K562 (cell line): Measurements from ENCODE around the gene PODXL2. TPM values are rescaled to one million over a fixed set of nuclear protein-coding genes. Genes with fewer than 3 reads are reported as not detected.

ENCODE experiments used
- FOXK2 ChIP-seq, 2 experiments: fragments of 450-650 bp; IDR thresholded peaks in 1 of 2; conservative IDR thresholded peaks in 1 of 2; 2 replicates each; pipeline ENCODE4 v1.6.1; 2016; ENCODE audit warnings: low read depth in 2 of 2, mild to moderate bottlenecking in 1 of 2
- MXD1 ChIP-seq: fragments of 250-450 bp; sonication (Bioruptor Pico); IDR thresholded peaks from 2 replicates; pipeline ENCODE4 v1.8.0; 2021; ENCODE audit warnings: borderline replicate concordance, mild to moderate bottlenecking, moderate library complexity; ENCODE audit not compliant: poor library complexity, severe bottlenecking
- PHB ChIP-seq: fragments of 250-450 bp; sonication (Bioruptor Pico); IDR thresholded peaks from 2 replicates; pipeline ENCODE4 v1.5.0; 2021
- PML ChIP-seq: IDR thresholded peaks from 2 replicates; pipeline ENCODE4 v1.6.1; 2012; ENCODE audit warnings: low read length, inconsistent platforms
- SMARCA4 ChIP-seq: fragments of 450-650 bp; IDR thresholded peaks from 2 replicates; pipeline ENCODE4 v1.6.1; 2016
- TAL1 ChIP-seq: fragments of 450-650 bp; IDR thresholded peaks from 2 replicates; pipeline ENCODE4 v1.6.1; 2016; ENCODE audit warnings: mild to moderate bottlenecking
- ZEB2 ChIP-seq: fragments of 450-650 bp; IDR thresholded peaks from 2 replicates; pipeline ENCODE4 v1.6.1; 2016
- ZNF318 ChIP-seq, 2 experiments: fragments of 450-650 bp; IDR thresholded peaks; 2 replicates each; pipeline ENCODE4 v1.6.1; 2016; ENCODE audit warnings: mild to moderate bottlenecking in 2 of 2, borderline replicate concordance in 1 of 2, low read depth in 1 of 2, moderate library complexity in 1 of 2
- ZNF512 ChIP-seq: IDR thresholded peaks from 2 replicates; pipeline ENCODE4 v1.6.1; 2016; ENCODE audit warnings: missing genetic modification characterization, missing compliant biosample characterization
- polyA plus RNA-seq, 8 experiments: library from polyadenylated mRNA; depleted of rRNA in 4 of 8; stranded (reverse) in 5 of 8; unstranded in 3 of 8; fragments of >200 nt; fragmentation: Nextera tagmentation in 2 of 8; fragmentation: Illumina TruSeq in 1 of 8; extraction: Ambion mirVana in 2 of 8; extraction: Trizol in 1 of 8; gene quantifications; 2 replicates each; pipeline versions ENCODE4 v1.2.1 to v1.2.3, GENCODE V29; 2011 to 2014; ENCODE audit warnings: inconsistent platforms in 1 of 8, missing spikeins in 1 of 8
- total RNA-seq, 7 experiments: library from RNA; depleted of rRNA in 6 of 7; stranded (reverse); fragments of >200 nt in 6 of 7; fragmentation: Illumina TruSeq in 2 of 7; extraction: Trizol in 2 of 7; gene quantifications; 2 replicates each; pipeline versions ENCODE4 v1.2.1 to v1.2.3, GENCODE V29; 2011 to 2021; ENCODE audit warnings: low replicate concordance in 1 of 7

Gene PODXL2
- total and polyA plus RNA-seq, 9 of the 15 experiments (the other 6 are each of a cell fraction or from before 2014, with no cell fraction given): 0.03 to 52.5 (median 21.9) TPM

GRCh38 chr3:127595303-127595702 lies 33.7 kb upstream of the PODXL2 start (continued):
- TF ChIP-seq PHB (CRISPR knock-in tag) (no peak), ZNF512 (tag) (no peak), FOXK2 (conservative IDR thresholded peaks at IDR 0.05 in 1 of 2, IDR thresholded peaks at IDR 0.05 in 1 of 2; ENCODE audit: low read depth in 2 of 2) (no peak), TAL1 (peak; percentile 26; the same call in 1 of the 2 replicates), MXD1 (CRISPR knock-in tag) (no peak), ZEB2 (peak; percentile 44; the same call in 1 of the 2 replicates), PML (no peak), ZNF318 (IDR thresholded peaks at IDR 0.05; ENCODE audit: borderline replicate concordance in 1 of 2, low read depth in 1 of 2) (no peak), SMARCA4 (peak; percentile 50; the same call in 1 of the 2 replicates)
